Ectodermal cell (in vitro differentiated cells): ENCODE measurements around the gene ELOVL1.

Source experiments
- H3K27ac ChIP-seq: 2 replicates; pipeline ENCODE4 v1.7.0; 2013; ENCODE audit warnings: mild to moderate bottlenecking, low read depth, low read length; ENCODE audit not compliant: insufficient read depth, poor library complexity, severe bottlenecking
- H3K27me3 ChIP-seq: 2 replicates; pipeline ENCODE4 v1.7.0; 2013; ENCODE audit warnings: mild to moderate bottlenecking, low read length; ENCODE audit not compliant: insufficient read depth, control insufficient read depth, poor library complexity, severe bottlenecking
- H3K36me3 ChIP-seq: one replicate; pipeline ENCODE4 v1.7.0; 2013; ENCODE audit warnings: low read length; ENCODE audit not compliant: control insufficient read depth, insufficient read depth
- H3K4me1 ChIP-seq: one replicate; pipeline ENCODE4 v1.7.0; 2013; ENCODE audit warnings: low read length; ENCODE audit not compliant: control insufficient read depth, insufficient read depth
- H3K4me3 ChIP-seq: 2 replicates; pipeline ENCODE4 v1.7.0; 2013; ENCODE audit warnings: low read depth, low read length, control low read depth; ENCODE audit not compliant: insufficient read depth
- H3K9me3 ChIP-seq: 2 replicates; pipeline ENCODE4 v1.7.0; 2013; ENCODE audit warnings: mild to moderate bottlenecking, low read length, moderate library complexity; ENCODE audit not compliant: control insufficient read depth
- WGBS, 2 experiments: methylation state at CpG; one replicate each; pipeline ENCODE4 v1.1.7; 2013; ENCODE audit warnings: missing lambda C conversion rate in 2 of 2; 5-methylcytosine and 5-hydroxymethylcytosine counted together

ELOVL1 gene

GRCh38 chr1:43318831-43319230 lies 49.0 kb downstream of the ELOVL1 start:
- H3K27ac ChIP-seq = no peak overlapping the region
- H3K9me3 ChIP-seq = no peaks in the 10 kb centered on the region
- 94 to 98% methylated on average over 4 of the region's 4 CpGs for WGBS, 2 experiments
- no peak overlapping the region for H3K4me3 ChIP-seq
- no peaks in the 10 kb centered on the region for H3K27me3 ChIP-seq
- no peaks in the 10 kb centered on the region for H3K4me1 ChIP-seq
- H3K36me3 ChIP-seq = no peaks in the 10 kb centered on the region

GRCh38 chr1:43317817-43318471 lies 49.9 kb downstream of the ELOVL1 start:
- Histone ChIP-seq H3K27me3 (no peaks in the 10 kb centered on the region), H3K36me3 (no peaks in the 10 kb centered on the region), H3K4me3 (no peak overlapping the region), H3K9me3 (no peaks in the 10 kb centered on the region), H3K27ac (no peak overlapping the region), H3K4me1 (no peaks in the 10 kb centered on the region)
- 91 to 92% methylated on average over 15 of the region's 15 CpGs for WGBS, 2 experiments

- 91 to 92% methylated on average over 16 of the region's 16 CpGs for WGBS, 2 experiments
- Histone ChIP-seq H3K4me3 (no peak overlapping the region), H3K36me3 (no peaks in the 10 kb centered on the region), H3K27ac (no peak overlapping the region), H3K4me1 (no peaks in the 10 kb centered on the region), H3K27me3 (no peaks in the 10 kb centered on the region), H3K9me3 (no peaks in the 10 kb centered on the region)
Observed at GRCh38 chr1:43316738-43317520, 50.9 kb downstream of the ELOVL1 start.

GRCh38 chr1:43315963-43316737 lies 51.7 kb downstream of the ELOVL1 start:
- Histone ChIP-seq H3K4me3 (no peak overlapping the region), H3K27ac (no peak overlapping the region), H3K9me3 (no peaks in the 10 kb centered on the region), H3K27me3 (no peaks in the 10 kb centered on the region), H3K36me3 (no peaks in the 10 kb centered on the region), H3K4me1 (no peaks in the 10 kb centered on the region)
- 94% methylated on average over 10 of the region's 10 CpGs for WGBS, 2 experiments

- 94 to 95% methylated on average over 2 of the region's 3 CpGs for WGBS, 2 experiments
- H3K4me1 ChIP-seq = no peaks in the 10 kb centered on the region
- H3K9me3 ChIP-seq = no peaks in the 10 kb centered on the region
- H3K27ac ChIP-seq = no peak overlapping the region
- H3K36me3 ChIP-seq = no peaks in the 10 kb centered on the region
- no peaks in the 10 kb centered on the region for H3K27me3 ChIP-seq
- no peak overlapping the region for H3K4me3 ChIP-seq
Observed at GRCh38 chr1:43315481-43315880, 52.3 kb downstream of the ELOVL1 start.

- Histone ChIP-seq H3K9me3 (no peaks in the 10 kb centered on the region), H3K4me3 (no peak overlapping the region), H3K27ac (no peak overlapping the region), H3K36me3 (no peaks in the 10 kb centered on the region), H3K4me1 (no peaks in the 10 kb centered on the region), H3K27me3 (no peaks in the 10 kb centered on the region)
- WGBS, 2 experiments = 90 to 91% methylated on average over 5 of the region's 5 CpGs
Observed at GRCh38 chr1:43314233-43314632, 53.6 kb downstream of the ELOVL1 start.

GRCh38 chr1:43313771-43314170 lies 54.0 kb downstream of the ELOVL1 start:
- Histone ChIP-seq H3K36me3 (no peaks in the 10 kb centered on the region), H3K4me3 (no peak overlapping the region), H3K27me3 (no peaks in the 10 kb centered on the region), H3K9me3 (no peaks in the 10 kb centered on the region), H3K4me1 (no peaks in the 10 kb centered on the region), H3K27ac (no peak overlapping the region)
- WGBS, 2 experiments = 93 to 94% methylated on average over 10 of the region's 10 CpGs
